GM13976 (cell line): ENCODE data around the gene AQP12A.

Experiments used
- DNase-seq: peaks from one replicate; pipeline ENCODE4 v3.0.0; 2012; ENCODE audit warnings: low spot score
- in situ Hi-C: fragments of 300-500 bp; cut with MboI; formaldehyde crosslinking; loops from one replicate; pipeline ENCODE4 v1.12.0; 2022; ENCODE audit warnings: low sequenced_read_pairs, mixed read lengths, inconsistent platforms; ENCODE audit not compliant: unreplicated experiment
- TF ChIP-seq, protein P1 (sequence below): IDR thresholded peaks from 2 replicates; pipeline ENCODE4 v1.5.1; 2012; ENCODE audit warnings: borderline replicate concordance, mild to moderate bottlenecking; ENCODE audit not compliant: insufficient read depth; ENCODE audit errors: extremely low read depth, missing control alignments, control extremely low read depth

Gene AQP12A

GRCh38 chr2:240718896-240719490 lies 27.3 kb downstream of the AQP12A start:
- TF ChIP-seq, protein P1, sequence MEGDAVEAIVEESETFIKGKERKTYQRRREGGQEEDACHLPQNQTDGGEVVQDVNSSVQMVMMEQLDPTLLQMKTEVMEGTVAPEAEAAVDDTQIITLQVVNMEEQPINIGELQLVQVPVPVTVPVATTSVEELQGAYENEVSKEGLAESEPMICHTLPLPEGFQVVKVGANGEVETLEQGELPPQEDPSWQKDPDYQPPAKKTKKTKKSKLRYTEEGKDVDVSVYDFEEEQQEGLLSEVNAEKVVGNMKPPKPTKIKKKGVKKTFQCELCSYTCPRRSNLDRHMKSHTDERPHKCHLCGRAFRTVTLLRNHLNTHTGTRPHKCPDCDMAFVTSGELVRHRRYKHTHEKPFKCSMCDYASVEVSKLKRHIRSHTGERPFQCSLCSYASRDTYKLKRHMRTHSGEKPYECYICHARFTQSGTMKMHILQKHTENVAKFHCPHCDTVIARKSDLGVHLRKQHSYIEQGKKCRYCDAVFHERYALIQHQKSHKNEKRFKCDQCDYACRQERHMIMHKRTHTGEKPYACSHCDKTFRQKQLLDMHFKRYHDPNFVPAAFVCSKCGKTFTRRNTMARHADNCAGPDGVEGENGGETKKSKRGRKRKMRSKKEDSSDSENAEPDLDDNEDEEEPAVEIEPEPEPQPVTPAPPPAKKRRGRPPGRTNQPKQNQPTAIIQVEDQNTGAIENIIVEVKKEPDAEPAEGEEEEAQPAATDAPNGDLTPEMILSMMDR, result no peak
- in situ Hi-C loops, result loop anchor here (25.0 kb wide), 1 partner anchor 207 kb away; no protein-coding TSS in a partner anchor

DNA sequence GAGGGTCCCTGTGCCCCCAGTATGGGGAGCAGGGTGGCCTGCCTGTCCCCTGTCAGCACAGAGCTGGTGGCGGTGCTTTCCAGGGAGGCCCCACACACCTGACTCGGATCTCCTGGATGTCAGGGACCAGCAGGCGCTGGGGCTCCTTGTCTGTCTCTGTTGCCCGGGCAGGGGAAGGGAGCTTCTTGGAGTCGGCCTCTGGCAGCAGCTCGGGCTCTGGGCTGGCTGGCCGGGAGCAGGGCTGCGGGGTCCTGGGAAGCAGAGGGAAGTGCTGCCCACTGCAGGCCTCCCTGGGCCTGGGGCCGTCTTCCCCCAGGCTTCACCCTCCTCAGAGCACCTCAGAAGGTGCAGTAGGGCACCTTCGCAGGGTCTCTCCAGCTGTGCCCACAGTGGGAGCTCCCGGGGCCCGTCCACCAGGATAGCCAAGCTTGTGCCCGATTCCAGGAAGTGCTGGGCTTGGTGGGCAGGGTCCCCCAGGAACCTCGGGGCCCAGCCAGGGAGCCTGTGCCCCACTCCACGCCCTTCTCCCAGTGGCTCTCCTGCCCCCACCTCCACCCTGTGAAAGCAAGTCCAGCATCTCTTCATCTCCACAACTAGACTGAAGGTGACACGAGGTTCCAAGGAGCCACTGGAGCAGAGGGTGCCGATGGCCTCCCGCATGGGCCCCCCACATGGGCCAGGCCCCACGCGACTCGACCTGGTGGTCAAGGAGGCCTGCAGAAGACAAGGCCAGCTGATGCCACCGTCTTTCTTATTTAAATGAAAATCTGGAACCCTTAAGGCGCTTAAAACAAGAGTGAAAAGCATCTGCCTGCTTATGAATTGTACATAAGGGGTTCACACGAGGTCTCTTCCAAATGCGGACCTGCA lies 28.2 kb downstream of the AQP12A start:
- TF ChIP-seq, protein P1, result no peak
- in situ Hi-C loops, result loop anchor here (25.0 kb wide), 1 partner anchor 208 kb away; no protein-coding TSS in a partner anchor
- DNase-seq, result no peak

More at GRCh38 chr2:240718896-240719490, 27.3 kb downstream of the AQP12A start:
- no peak for DNase-seq

GRCh38 chr2:240720686-240721595 lies 29.3 kb downstream of the AQP12A start:
- in situ Hi-C loops, result loop anchor here (25.0 kb wide), 1 partner anchor 209 kb away; no protein-coding TSS in a partner anchor
- TF ChIP-seq, protein P1, result no peak

DNA sequence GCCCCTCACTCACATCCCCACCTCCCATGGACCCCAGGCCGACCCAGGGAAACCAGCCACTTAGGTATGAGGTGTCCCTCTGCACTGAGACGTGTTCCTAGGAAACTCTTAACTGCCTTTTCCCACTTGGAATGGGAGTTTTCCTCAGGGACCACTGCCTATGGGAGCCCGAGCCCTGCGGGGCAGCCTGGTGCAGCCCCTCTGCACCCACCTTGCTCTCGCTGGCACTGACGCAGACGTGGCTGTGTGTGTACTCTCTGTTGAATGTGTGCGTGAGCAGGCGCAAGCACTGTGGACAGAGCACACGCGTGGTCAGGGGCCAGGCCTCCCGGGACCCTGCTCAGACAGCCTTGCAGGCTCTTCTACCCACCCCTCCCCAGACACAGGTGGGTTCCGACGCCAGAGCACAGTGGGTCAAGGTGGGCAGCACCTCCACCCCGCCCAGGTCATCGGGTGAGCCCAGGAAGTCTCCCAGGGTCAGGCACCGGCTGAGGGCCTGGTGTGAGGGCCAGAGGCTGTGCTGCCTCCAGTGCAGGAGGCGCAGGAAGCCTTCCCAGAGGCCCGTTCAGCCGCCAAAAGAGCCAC lies 30.0 kb downstream of the AQP12A start:
- in situ Hi-C loops, result loop anchor here (25.0 kb wide), 1 partner anchor 209 kb away; no protein-coding TSS in a partner anchor
- no peak for DNase-seq
- TF ChIP-seq, protein P1, result no peak

More at GRCh38 chr2:240720686-240721595, 29.3 kb downstream of the AQP12A start:
- no peak for DNase-seq

GRCh38 chr2:240722376-240722775 lies 30.7 kb downstream of the AQP12A start:
- DNase-seq, result no peak
- in situ Hi-C loops, result loop anchor here (25.0 kb wide), 1 partner anchor 210 kb away; no protein-coding TSS in a partner anchor
- TF ChIP-seq, protein P1, result no peak
